ENCODE data around the gene CNP. TPM values are rescaled to one million over a fixed set of nuclear protein-coding genes. Genes with fewer than 3 reads are reported as not detected.

Gene CNP
- total and polyA plus RNA-seq, 12 donors = 17.2 to 42.7 (median 25.3) TPM

- no peak for TF ChIP-seq CTCF (IDR thresholded peaks at IDR 0.05)
- Histone ChIP-seq H3K9me3 (no peaks in the 10 kb centered on the region), H3K36me3 (peaks cover 0 to 100% (median 76%) of the 10 kb centered on the region in 9 donors), H3K27ac (no peak overlapping the region), H3K4me1 (no peaks in the 10 kb centered on the region), H3K4me3 (no peak overlapping the region), H3K27me3 (no peaks in the 10 kb centered on the region)
- intact Hi-C loops (cut with DNase I) = no loop called here
- DNase-seq (no peak), ATAC-seq (no peak)
- WGBS, 2 donors = 97% methylated on average over 2 of the region's 2 CpGs
These were observed 21.8 kb downstream of the CNP start for GRCh38 chr17:41988418-41988817.

GRCh38 chr17:41989702-41990419 is 23.3 kb downstream of the CNP start:
- 78 to 96% methylated on average over 5 of the region's 5 CpGs for WGBS, 2 donors
- Histone ChIP-seq H3K4me3 (no peak overlapping the region), H3K36me3 (peaks cover 0 to 100% (median 76%) of the 10 kb centered on the region in 9 donors), H3K27ac (no peak overlapping the region), H3K27me3 (no peaks in the 10 kb centered on the region), H3K4me1 (no peaks in the 10 kb centered on the region), H3K9me3 (no peaks in the 10 kb centered on the region)
- ATAC-seq (no peak), DNase-seq (no peak)
- intact Hi-C loops (cut with DNase I) = no loop called here
- no peak for TF ChIP-seq CTCF (IDR thresholded peaks at IDR 0.05)

- H3K27me3 ChIP-seq = no peaks in the 10 kb centered on the region
- intact Hi-C loops (cut with DNase I) = no loop called here
- no peak overlapping the region for H3K4me3 ChIP-seq
- H3K27ac ChIP-seq = no peak overlapping the region
- 68 to 76% methylated on average over 3 of the region's 3 CpGs for WGBS, 2 donors
- H3K4me1 ChIP-seq = no peaks in the 10 kb centered on the region
- no peak for TF ChIP-seq CTCF (IDR thresholded peaks at IDR 0.05)
- H3K9me3 ChIP-seq = no peaks in the 10 kb centered on the region
- peaks cover 4 to 100% (median 79%) of the 10 kb centered on the region in 9 donors for H3K36me3 ChIP-seq
- DNase-seq (no peak), ATAC-seq (no peak)
These were observed 26.0 kb downstream of the CNP start for GRCh38 chr17:41992576-41992975.

- Histone ChIP-seq H3K36me3 (peaks cover 0 to 100% (median 68%) of the 10 kb centered on the region in 9 donors), H3K27ac (no peak overlapping the region), H3K9me3 (no peaks in the 10 kb centered on the region), H3K4me3 (no peak overlapping the region), H3K4me1 (peaks cover 0 to 22% (median 18%) of the 10 kb centered on the region in 9 donors), H3K27me3 (no peaks in the 10 kb centered on the region)
- no peak for DNase-seq
- WGBS, 2 donors = 92 to 100% methylated on average over 2 of the region's 2 CpGs
- intact Hi-C loops (cut with DNase I) = no loop called here
- no peak for ATAC-seq
- no peak for TF ChIP-seq CTCF (IDR thresholded peaks at IDR 0.05)
These were observed 30.2 kb downstream of the CNP start for GRCh38 chr17:41996855-41997164.

Data from heart right ventricle (tissue), 16 donors.